Fibroblast of mammary gland (primary cell): ENCODE results near the gene UNC5B.

Source experiments
- DNase-seq: peaks from one replicate; pipeline ENCODE4 v3.0.0-alpha.2; 2010; ENCODE audit warnings: low read depth
- H3K4me3 ChIP-seq: 2 replicates; pipeline ENCODE4 v1.5.1; 2011; ENCODE audit warnings: low read depth, mild to moderate bottlenecking, low read length, moderate library complexity; ENCODE audit not compliant: control insufficient read depth
- CTCF ChIP-seq: conservative IDR thresholded peaks from 2 replicates; pipeline ENCODE4 v1.5.1; 2011; ENCODE audit warnings: low read depth, low read length, inconsistent platforms; ENCODE audit not compliant: control insufficient read depth, insufficient read depth

The UNC5B gene

DNA sequence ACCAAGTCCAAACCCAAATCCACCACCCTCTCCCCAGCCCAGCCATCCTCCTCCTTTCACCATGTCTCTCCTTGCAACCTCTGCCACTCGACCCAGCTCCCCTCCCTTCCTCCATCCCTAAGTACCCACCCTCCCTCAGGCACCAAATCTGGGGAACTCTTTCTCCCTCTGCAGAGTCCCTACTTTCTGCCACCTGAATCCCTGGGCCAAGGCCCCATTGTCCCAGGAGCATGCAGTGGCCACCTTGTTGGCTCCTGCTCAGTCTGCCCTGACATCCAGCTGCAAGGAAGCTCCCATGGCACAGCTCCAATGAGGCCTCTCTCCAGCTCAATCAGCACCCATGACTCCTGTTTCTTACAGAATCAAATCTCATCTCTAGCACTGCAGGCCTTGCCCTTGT, 5.5 kb upstream of the UNC5B start:
- no peak for TF ChIP-seq CTCF
- H3K4me3 ChIP-seq = no peak overlapping the region
- no peak for DNase-seq

DNA sequence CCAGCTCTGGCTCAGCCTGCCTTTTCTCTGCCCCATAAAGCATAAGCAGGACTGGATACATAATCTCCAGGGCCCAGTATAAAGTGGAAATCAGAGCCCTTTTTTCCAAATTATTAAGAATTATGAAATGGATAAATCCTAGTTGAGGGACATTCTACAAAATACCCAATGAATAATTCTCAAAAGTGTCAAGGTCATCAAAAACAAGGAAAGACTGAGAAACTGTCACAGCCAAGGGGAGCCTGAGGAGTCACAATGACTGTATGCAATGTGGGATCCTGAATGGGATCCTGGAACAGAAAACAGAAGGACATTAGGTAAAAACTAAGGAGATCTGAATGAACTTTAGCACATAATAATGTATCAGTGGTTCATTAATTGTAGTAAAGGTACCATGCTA, 4.8 kb upstream of the UNC5B start:
- DNase-seq = no peak
- H3K4me3 ChIP-seq = no peak overlapping the region
- TF ChIP-seq CTCF = no peak

- TF ChIP-seq CTCF = no peak
- DNase-seq = no peak
- no peak overlapping the region for H3K4me3 ChIP-seq
These were observed 3.0 kb upstream of the UNC5B start for GRCh38 chr10:71209352-71209715.

DNA sequence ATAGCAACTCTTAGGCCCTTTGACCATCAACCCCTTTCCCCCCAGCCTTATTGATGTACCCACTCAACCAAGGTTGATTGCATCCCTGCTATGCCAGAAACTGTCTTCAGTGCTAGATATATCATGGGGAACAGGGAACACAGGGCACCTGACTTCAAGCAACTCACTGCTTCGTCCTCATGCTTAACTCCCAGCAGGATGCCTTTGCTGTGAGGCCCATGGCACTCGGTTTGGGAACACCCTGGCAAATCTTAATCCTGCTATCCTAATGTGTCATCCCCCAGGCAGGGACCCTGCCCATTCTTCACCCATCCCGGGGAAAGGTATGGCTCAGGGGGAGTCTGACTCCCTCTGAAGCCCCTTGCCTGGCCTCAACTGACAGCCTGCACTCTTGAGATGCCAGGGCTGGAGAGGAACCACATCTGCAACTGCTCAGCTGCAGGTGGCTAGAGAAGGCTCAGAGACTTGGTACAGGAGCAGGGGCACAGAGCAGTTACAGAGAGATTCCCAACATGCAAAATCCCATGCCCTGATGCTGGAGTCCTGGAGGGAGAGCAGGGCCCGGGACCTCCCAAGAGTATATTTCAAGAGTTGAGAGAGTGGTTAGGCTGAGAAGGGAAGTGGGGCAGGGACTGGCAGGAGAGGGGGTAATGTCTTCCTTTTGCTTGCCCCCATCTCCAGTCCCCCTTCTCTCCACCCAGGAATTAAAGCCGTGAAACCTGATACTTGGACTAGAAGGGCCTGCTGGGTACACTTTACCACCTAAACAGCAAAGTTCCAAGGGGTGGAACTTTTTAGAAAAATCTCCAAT, 2.4 kb upstream of the UNC5B start:
- no peak for TF ChIP-seq CTCF
- no peak overlapping the region for H3K4me3 ChIP-seq
- no peak for DNase-seq

GRCh38 chr10:71210542-71210871, 1.9 kb upstream of the UNC5B start:
- no peak for TF ChIP-seq CTCF
- DNase-seq = no peak
- H3K4me3 ChIP-seq = no peak overlapping the region

GRCh38 chr10:71211053-71211452, 1.3 kb upstream of the UNC5B start:
- no peak for DNase-seq
- no peak for TF ChIP-seq CTCF
- no peak overlapping the region for H3K4me3 ChIP-seq
